IPS-11a (cell line): Measurements from ENCODE around the gene ITPR3.

Source experiments
- H3K4me3 ChIP-seq: one replicate; pipeline ENCODE4 v1.5.1; 2013; ENCODE audit warnings: low read depth, low read length, control low read depth

The ITPR3 gene

DNA sequence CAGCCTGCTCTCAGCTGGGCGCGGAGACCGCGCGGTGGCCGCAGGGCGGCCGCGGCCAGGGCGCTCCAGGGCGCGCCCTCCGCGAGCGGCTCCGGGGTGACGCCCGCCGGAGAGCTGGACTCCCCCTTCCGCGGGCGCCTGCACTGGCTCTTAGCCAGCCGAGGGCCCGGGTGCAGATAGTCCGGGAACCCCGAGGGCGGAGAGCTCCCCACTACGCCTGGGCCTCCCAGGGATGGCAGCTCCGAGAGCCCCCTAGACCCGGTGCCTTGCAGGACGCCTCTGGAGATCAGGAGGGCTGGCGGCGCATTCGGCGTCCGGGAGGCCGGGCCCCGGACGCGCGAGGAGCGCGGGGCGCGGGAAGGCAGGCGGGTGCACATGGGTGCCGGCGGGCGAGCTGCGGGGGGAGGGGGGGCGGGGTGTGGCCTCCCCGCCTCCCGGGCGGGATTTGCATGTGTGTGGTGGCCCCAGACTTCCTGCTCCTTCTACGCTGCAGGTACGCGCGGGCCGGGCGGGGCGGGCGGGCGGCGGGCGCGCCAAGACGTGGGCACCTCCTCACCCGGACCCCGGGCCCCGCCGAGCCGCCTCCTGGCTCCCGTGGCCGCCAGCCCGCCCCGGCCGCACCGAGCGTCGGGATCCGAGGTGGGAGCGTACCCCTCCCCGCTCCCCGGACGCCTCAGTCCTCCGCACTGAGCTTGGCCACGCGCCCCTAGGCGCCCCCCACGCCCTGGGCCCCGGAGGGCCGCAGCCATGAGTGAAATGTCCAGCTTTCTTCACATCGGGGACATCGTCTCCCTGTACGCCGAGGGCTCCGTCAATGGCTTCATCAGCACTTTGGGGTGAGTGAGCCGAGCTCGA, at the start of gene ITPR3:
TSS of gene ITPR3 (plus strand) at position 467 of the 855 bp plus-strand sequence. CDS start at position 748, 281 bp downstream.
- peak within 1 kb of the TSS; percentile 62 for H3K4me3 ChIP-seq

DNA sequence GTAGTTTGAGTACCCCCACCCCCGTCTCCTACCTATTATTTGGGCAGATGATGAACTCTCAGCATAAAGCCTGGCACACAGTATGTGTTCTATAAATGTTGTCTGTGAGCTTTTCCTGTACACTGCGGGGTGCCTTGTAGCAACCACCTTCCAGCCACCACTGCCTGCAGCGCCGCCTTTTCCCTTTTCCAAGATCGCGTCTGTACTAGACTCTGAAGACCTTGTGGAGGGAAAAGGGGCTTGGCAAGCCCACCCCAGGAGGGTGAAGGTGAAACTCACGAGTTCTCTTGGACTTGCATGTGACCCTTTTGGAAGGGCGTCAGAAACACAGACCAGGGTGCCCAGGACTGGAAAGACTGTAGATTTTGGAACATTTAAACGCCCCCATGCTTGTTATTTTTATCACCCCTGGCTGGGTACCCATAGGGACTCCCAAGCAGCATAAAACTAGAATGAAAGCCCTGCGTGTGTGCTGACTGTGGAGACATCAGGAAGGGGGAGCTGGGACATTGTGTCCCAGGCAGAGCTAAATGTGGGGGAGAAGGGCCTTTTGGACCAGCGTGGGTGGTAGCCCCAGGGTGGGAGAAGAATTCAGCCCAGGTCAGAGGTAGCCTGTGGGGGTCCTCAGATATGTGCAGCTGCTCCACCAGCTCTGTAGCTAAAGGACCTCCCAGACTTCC, 49.3 kb upstream of the ITPR3 start:
- H3K4me3 ChIP-seq, result peak overlapping the region; percentile 49

DNA sequence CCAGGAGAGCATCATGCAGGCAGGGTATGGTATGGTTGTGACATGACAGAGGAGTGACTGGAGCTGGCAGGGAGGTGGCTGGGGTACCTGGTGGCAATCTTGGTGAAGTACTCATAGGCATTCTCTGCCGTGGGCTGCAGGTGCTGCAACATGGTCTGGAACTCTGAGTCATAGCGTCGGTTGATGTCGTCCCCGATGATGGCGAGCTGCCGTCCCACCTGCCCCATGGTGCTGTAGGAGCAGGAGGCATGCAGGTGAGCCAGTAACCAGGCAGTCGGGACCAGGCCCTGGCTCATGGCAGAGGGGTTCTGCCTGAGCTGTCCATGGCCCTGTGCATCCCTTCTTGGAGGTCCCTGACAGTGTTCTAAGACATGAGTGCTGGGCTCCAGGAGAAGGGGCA, 45.9 kb upstream of the ITPR3 start:
- H3K4me3 ChIP-seq, result no peak overlapping the region

- H3K4me3 ChIP-seq, result no peak overlapping the region
These were observed 44.5 kb upstream of the ITPR3 start for GRCh38 chr6:33576668-33577067.

DNA sequence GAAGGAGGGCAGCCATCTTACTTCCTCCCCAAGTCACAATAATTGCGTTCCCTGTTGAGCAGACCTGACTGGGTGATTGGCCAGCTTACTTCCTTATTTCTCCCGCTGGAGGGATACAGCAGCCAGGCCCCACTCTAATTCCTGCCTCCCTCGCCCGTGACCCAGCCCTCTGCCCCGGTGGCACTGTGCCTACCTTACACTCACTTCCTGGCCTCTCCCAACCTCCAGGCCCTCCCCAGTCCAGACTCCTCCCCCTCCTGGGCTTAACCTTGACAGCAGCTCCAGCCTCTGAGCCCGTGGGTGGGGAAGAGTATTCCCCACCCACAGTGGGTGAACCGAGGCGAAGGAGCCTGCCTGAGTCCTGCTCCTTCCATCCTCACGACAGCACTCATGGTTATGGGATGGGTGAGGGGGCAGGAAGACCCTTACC, 44.0 kb upstream of the ITPR3 start:
- H3K4me3 ChIP-seq, result no peak overlapping the region

DNA sequence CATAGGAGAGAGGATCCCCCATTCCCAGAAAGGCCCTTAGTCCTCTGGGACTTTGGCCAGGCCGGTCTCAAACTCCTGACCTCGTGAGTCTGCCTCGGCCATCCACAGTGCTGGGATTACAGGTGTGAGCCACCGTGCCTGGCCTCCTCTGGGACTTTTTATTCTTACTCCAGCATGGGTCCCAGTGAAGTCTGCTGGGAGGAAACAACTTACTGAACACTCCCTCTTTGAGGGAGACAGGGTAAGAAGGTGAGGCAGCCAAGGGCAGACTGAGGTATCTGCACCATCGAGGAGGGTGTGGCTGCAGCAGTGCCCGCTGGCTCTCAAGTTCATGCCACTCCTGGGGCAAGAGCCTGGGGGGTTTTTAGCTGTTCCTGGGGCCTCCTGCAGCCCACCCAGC, 43.4 kb upstream of the ITPR3 start:
- H3K4me3 ChIP-seq, result no peak overlapping the region

GRCh38 chr6:33578164-33578563, 43.0 kb upstream of the ITPR3 start:
- H3K4me3 ChIP-seq, result no peak overlapping the region

GRCh38 chr6:33578588-33579011, 42.5 kb upstream of the ITPR3 start:
- no peak overlapping the region for H3K4me3 ChIP-seq

GRCh38 chr6:33579828-33580714, 41.1 kb upstream of the ITPR3 start, which contains the start of gene BAK1:
Gene BAK1, minus strand, starts transcription at chr6:33580276. Its CDS starts 2,672 bp downstream, at chr6:33577604.
- H3K4me3 ChIP-seq, result peak within 1 kb of the TSS; percentile 82

GRCh38 chr6:33581186-33581585, 39.9 kb upstream of the ITPR3 start:
- H3K4me3 ChIP-seq, result no peak overlapping the region

- no peak overlapping the region for H3K4me3 ChIP-seq
These were observed 37.4 kb upstream of the ITPR3 start for GRCh38 chr6:33583591-33584155.

GRCh38 chr6:33584700-33585402, 36.3 kb upstream of the ITPR3 start:
- no peak overlapping the region for H3K4me3 ChIP-seq

GRCh38 chr6:33585403-33586107, 35.6 kb upstream of the ITPR3 start:
- no peak overlapping the region for H3K4me3 ChIP-seq

GRCh38 chr6:33586108-33586640, 34.9 kb upstream of the ITPR3 start:
- H3K4me3 ChIP-seq, result no peak overlapping the region

- H3K4me3 ChIP-seq, result no peak overlapping the region
These were observed 33.6 kb upstream of the ITPR3 start for GRCh38 chr6:33587529-33587928.

GRCh38 chr6:33588894-33589293, 32.2 kb upstream of the ITPR3 start:
- no peak overlapping the region for H3K4me3 ChIP-seq

- no peak overlapping the region for H3K4me3 ChIP-seq
These were observed 31.8 kb upstream of the ITPR3 start for GRCh38 chr6:33589392-33589730.

DNA sequence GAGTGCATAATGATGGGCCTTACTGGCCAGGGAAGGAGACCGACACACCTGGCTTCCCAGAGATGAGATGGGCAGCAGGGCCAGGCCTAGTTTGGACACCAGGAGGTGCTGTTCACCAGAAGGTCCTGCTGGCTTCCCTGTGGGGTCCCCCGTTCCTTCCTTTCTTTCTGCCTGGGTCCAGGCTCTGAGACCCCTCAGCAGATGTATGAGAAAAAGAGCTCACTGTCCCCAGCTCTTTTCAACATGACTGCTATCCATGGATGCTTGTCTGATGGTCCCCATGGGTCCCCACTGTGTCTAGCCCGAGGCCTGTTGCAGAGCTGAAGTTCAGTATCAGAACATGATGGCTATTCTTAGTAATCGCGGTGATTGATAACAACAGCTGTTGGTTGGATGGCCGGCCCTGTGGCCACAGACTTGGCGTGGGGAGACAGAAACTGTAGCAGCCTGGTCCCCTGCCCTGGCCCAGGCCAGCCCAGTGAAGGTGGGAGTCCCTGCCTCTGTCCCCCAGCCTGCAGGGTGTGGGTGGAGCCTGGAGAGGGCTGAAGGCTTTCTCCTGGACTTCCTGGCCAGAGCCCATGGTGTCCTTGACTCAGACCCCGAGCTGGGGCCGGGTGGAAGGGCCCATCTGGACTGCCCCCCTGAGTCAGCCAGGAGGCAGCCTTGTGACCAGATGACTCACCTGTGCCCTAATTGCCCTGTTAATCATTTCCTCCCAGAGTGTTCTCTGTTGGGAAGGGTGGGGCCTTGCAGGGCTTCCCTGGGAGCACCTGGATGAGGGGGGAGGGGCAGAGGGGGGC, 31.2 kb upstream of the ITPR3 start:
- H3K4me3 ChIP-seq, result no peak overlapping the region
